K562 (cell line): ENCODE results near the gene EIF2S2. TPM values are rescaled to one million over a fixed set of nuclear protein-coding genes. Genes with fewer than 3 reads are reported as not detected.
"Not testable (repeated sequence)": the region's sequence is repeated elsewhere in the genome, so short reads cannot be mapped to it uniquely, and the experiment has no call there.

Experiments
- ATAC-seq: fragments of 200-7000 bp; cut with Tn5 transposase; 3 replicates; pipeline ENCODE4 v1.9.1; 2020; ENCODE audit warnings: moderate library complexity
- BruUV-seq: library from RNA; stranded (reverse); fragments of 400-500 nt; replicated peaks from 2 replicates; lab custom pipeline; 2021; lab: Mats Ljungman, UMichigan
- CTCF ChIA-PET: fragments of 300-600 bp; formaldehyde crosslinking; extraction: SDS; loops from one replicate; lab custom pipeline; 2021; ENCODE audit warnings: low intra/inter-chr PET ratio; lab: Yijun Ruan, JAX
- POLR2A ChIA-PET: fragments of 300-600, 350-650 bp; sonication (Branson Sonifier 250); formaldehyde crosslinking; extraction: SDS; loops from one replicate; lab custom pipeline; 2021; ENCODE audit warnings: antibody characterized with exemption, inconsistent platforms; lab: Yijun Ruan, JAX
- DNase-seq, 4 experiments: peaks; one replicate each; pipeline versions ENCODE4 v3.0.0 to v3.0.0-alpha.2; 2011 to 2018; ENCODE audit warnings: low spot score in 3 of 4, mixed read lengths in 3 of 4; ENCODE audit errors: extremely low read depth in 1 of 4
- FAIRE-seq: peaks from 2 replicates; lab custom pipeline; 2011; peaks lifted over from hg19 to GRCh38; lab: Jason Lieb, UNC
- H2AFZ ChIP-seq: 2 replicates; pipeline ENCODE4 v1.6.0; 2011; ENCODE audit warnings: low read depth, low read length, control low read depth, inconsistent platforms
- H3K27ac ChIP-seq: fragments of 200-600 bp; 3 replicates; pipeline ENCODE4 v1.8.0; 2011; ENCODE audit warnings: low read depth, mild to moderate bottlenecking, control low read depth, inconsistent platforms, low read length, moderate library complexity, mixed read lengths; ENCODE audit errors: extremely low read depth
- H3K27me3 ChIP-seq, 2 experiments: fragments of 300-600 bp in 1 of 2; 2 replicates in 1 of 2; 3 replicates in 1 of 2; pipeline versions ENCODE4 v1.6.0 to v1.8.0; 2011; ENCODE audit warnings: inconsistent platforms in 2 of 2, low read length in 2 of 2, mild to moderate bottlenecking in 1 of 2, mixed read lengths in 1 of 2, moderate library complexity in 1 of 2; ENCODE audit not compliant: control insufficient read depth in 2 of 2, insufficient read depth in 2 of 2
- H3K36me3 ChIP-seq: fragments of 300-600 bp; 3 replicates; pipeline ENCODE4 v1.8.0; 2011; ENCODE audit warnings: mild to moderate bottlenecking, low read length, inconsistent platforms; ENCODE audit not compliant: control insufficient read depth, insufficient read depth
- H3K4me1 ChIP-seq, 2 experiments: fragments of 200-600 bp in 1 of 2; replicated peaks in 1 of 2; 2 replicates in 1 of 2; 3 replicates in 1 of 2; pipeline versions ENCODE4 v1.5.1 to v1.8.0; 2011; ENCODE audit warnings: inconsistent platforms in 2 of 2, low read length in 2 of 2, mild to moderate bottlenecking in 1 of 2, mixed read lengths in 1 of 2, moderate library complexity in 1 of 2; ENCODE audit not compliant: control insufficient read depth in 2 of 2, insufficient read depth in 2 of 2
- H3K4me2 ChIP-seq: 2 replicates; pipeline ENCODE4 v1.6.1; 2011; ENCODE audit warnings: low read length, control low read depth, inconsistent platforms, mixed read lengths; ENCODE audit not compliant: insufficient read depth
- H3K4me3 ChIP-seq: fragments of 200-600 bp; sonication (generic), shearing (Covaris generic); 2 replicates; pipeline ENCODE4 v1.5.1; 2016; ENCODE audit warnings: control low read depth, inconsistent platforms
- H3K79me2 ChIP-seq: fragments of 200-600 bp; 3 replicates; pipeline ENCODE4 v1.8.0; 2011; ENCODE audit warnings: low read length, inconsistent platforms; ENCODE audit not compliant: control insufficient read depth, insufficient read depth
- H3K9ac ChIP-seq, 2 experiments: 2 replicates each; pipeline versions ENCODE4 v1.6.0 to v1.6.1; 2011; ENCODE audit warnings: low read depth in 2 of 2, low read length in 2 of 2, control low read depth in 1 of 2, inconsistent platforms in 1 of 2, mild to moderate bottlenecking in 1 of 2, mixed read lengths in 1 of 2; ENCODE audit not compliant: insufficient read depth in 1 of 2
- H3K9me1 ChIP-seq: one replicate; pipeline ENCODE4 v1.6.0; 2011; ENCODE audit warnings: inconsistent platforms, mild to moderate bottlenecking, low read length, moderate library complexity; ENCODE audit not compliant: control insufficient read depth, insufficient read depth
- H3K9me3 ChIP-seq: replicated peaks from 2 replicates; pipeline ENCODE4 v1.5.1; 2011; ENCODE audit warnings: low read depth, low read length, inconsistent platforms; ENCODE audit not compliant: control insufficient read depth, insufficient read depth
- H4K20me1 ChIP-seq: replicated peaks from 2 replicates; pipeline ENCODE4 v1.6.1; 2011; ENCODE audit warnings: low read length, inconsistent platforms, mixed read lengths; ENCODE audit not compliant: control insufficient read depth, insufficient read depth
- BDP1 ChIP-seq: IDR thresholded peaks from 3 replicates; pipeline ENCODE4 v1.6.1; 2011; ENCODE audit not compliant: insufficient read length, insufficient read depth
- CAMTA2 ChIP-seq: fragments of 250-450 bp; sonication (Bioruptor Pico); conservative IDR thresholded peaks from 2 replicates; pipeline ENCODE4 v1.5.1; 2022
- E2F8 ChIP-seq: fragments of 450-650 bp; IDR thresholded peaks from 2 replicates; pipeline ENCODE4 v1.7.1; 2018; ENCODE audit warnings: mild to moderate bottlenecking, low read depth; ENCODE audit not compliant: partially characterized antibody
- PHTF2 ChIP-seq: fragments of 250-450 bp; sonication (Bioruptor Pico); IDR thresholded peaks from 2 replicates; pipeline ENCODE4 v1.5.0; 2021; ENCODE audit warnings: mild to moderate bottlenecking
- RBBP5 ChIP-seq: fragments of 200-600 bp; sonication (generic); IDR thresholded peaks from 2 replicates; pipeline ENCODE4 v1.6.1; 2012; ENCODE audit warnings: borderline replicate concordance, mild to moderate bottlenecking, low read length, control low read depth, inconsistent platforms; ENCODE audit not compliant: insufficient read depth, poor library complexity, severe bottlenecking
- SAFB ChIP-seq: fragments of 200-400 bp; formaldehyde crosslinking; IDR thresholded peaks from 2 replicates; pipeline ENCODE4 v1.6.1; 2017; ENCODE audit warnings: low read depth, low read length, borderline replicate concordance
- SMC3 ChIP-seq: conservative IDR thresholded peaks from 2 replicates; pipeline ENCODE4 v1.6.1; 2011; ENCODE audit warnings: low read depth, low read length, improper control_type of control experiment; ENCODE audit not compliant: insufficient read depth
- TAL1 ChIP-seq: fragments of 450-650 bp; IDR thresholded peaks from 2 replicates; pipeline ENCODE4 v1.6.1; 2016; ENCODE audit warnings: mild to moderate bottlenecking
- TSC22D4 ChIP-seq: fragments of 450-650 bp; IDR thresholded peaks from 2 replicates; pipeline ENCODE4 v1.6.1; 2016; ENCODE audit warnings: missing genetic modification characterization, missing biosample characterization, control low read depth
- ZBTB33 ChIP-seq: sonication (generic); formaldehyde crosslinking; IDR thresholded peaks from 2 replicates; pipeline ENCODE4 v1.8.1; 2023; ENCODE audit warnings: mild to moderate bottlenecking, missing genetic modification reagents
- ZNF140 ChIP-seq: fragments of 250-450 bp; sonication (Bioruptor Pico); IDR thresholded peaks from 2 replicates; pipeline ENCODE4 v1.8.0; 2021; ENCODE audit warnings: moderate library complexity, mild to moderate bottlenecking, inconsistent platforms
- ZNF830 ChIP-seq: fragments of 250-450 bp; sonication (Bioruptor Pico); IDR thresholded peaks from 2 replicates; pipeline ENCODE4 v1.5.0; 2021; ENCODE audit warnings: mild to moderate bottlenecking
- WGBS: fragments of 100-300 bp; shearing (Covaris generic); methylation state at CpG from one replicate; pipeline ENCODE4 v1.1.6; 2016; ENCODE audit warnings: low coverage, mixed read lengths; ENCODE audit not compliant: insufficient coverage; ENCODE audit errors: missing lambda C conversion rate; 5-methylcytosine and 5-hydroxymethylcytosine counted together
- in situ Hi-C: fragments of 300-500 bp; cut with MboI; formaldehyde crosslinking; loops from 4 replicates; pipeline ENCODE4 v1.15.0; 2018; ENCODE audit warnings: inconsistent platforms, mixed read lengths
- intact Hi-C: fragments of 100-400 bp; cut with micrococcal nuclease; formaldehyde crosslinking; loops from 2 replicates; pipeline ENCODE4 v1.14.2; 2022
- polyA plus RNA-seq, 8 experiments: library from polyadenylated mRNA; depleted of rRNA in 4 of 8; stranded (reverse) in 5 of 8; unstranded in 3 of 8; fragments of >200 nt; fragmentation: Nextera tagmentation in 2 of 8; fragmentation: Illumina TruSeq in 1 of 8; extraction: Ambion mirVana in 2 of 8; extraction: Trizol in 1 of 8; gene quantifications; 2 replicates each; pipeline versions ENCODE4 v1.2.1 to v1.2.3, GENCODE V29; 2011 to 2014; ENCODE audit warnings: inconsistent platforms in 1 of 8, missing spikeins in 1 of 8
- total RNA-seq, 7 experiments: library from RNA; depleted of rRNA in 6 of 7; stranded (reverse); fragments of >200 nt in 6 of 7; fragmentation: Illumina TruSeq in 2 of 7; extraction: Trizol in 2 of 7; gene quantifications; 2 replicates each; pipeline versions ENCODE4 v1.2.1 to v1.2.3, GENCODE V29; 2011 to 2021; ENCODE audit warnings: low replicate concordance in 1 of 7

Gene EIF2S2
- total and polyA plus RNA-seq, 9 of the 15 experiments (the other 6 are each of a cell fraction or from before 2014, with no cell fraction given): 79.7 to 220 (median 154) TPM

- H3K9me3 ChIP-seq, H4K20me1 ChIP-seq, H3K79me2 ChIP-seq, H3K36me3 ChIP-seq, H3K4me3 ChIP-seq, ATAC-seq, H3K9ac ChIP-seq, H3K4me2 ChIP-seq, POLR2A ChIA-PET, DNase-seq, H2AFZ ChIP-seq, FAIRE-seq, H3K27me3 ChIP-seq, H3K9me1 ChIP-seq, in situ Hi-C loops, BruUV-seq, H3K27ac ChIP-seq, intact Hi-C loops, CTCF ChIA-PET: not testable (repeated sequence)
- H3K4me1 ChIP-seq: peaks cover 17 to 21% of the 10 kb centered on the region in 2 experiments
- WGBS: 47% methylated on average over 3 of the region's 26 CpGs
Observed at GRCh38 chr20:34132491-34132890, 20.4 kb upstream of the EIF2S2 start.

GRCh38 chr20:34131491-34131890 is 19.4 kb upstream of the EIF2S2 start:
- Histone ChIP-seq H3K9ac (no peak overlapping the region), H3K27ac (no peak overlapping the region), H4K20me1 (no peaks in the 10 kb centered on the region), H3K4me3 (no peak overlapping the region), H3K79me2 (no peaks in the 10 kb centered on the region), H3K4me1 (peaks cover 17 to 19% of the 10 kb centered on the region in 2 experiments), H3K9me1 (no peaks in the 10 kb centered on the region), H3K27me3 (no peaks in the 10 kb centered on the region), H2AFZ (no peak overlapping the region), H3K4me2 (no peak overlapping the region), H3K9me3 (no peaks in the 10 kb centered on the region), H3K36me3 (no peaks in the 10 kb centered on the region)
- FAIRE-seq (no peak), ATAC-seq (no peak), DNase-seq (no peak)
- 13% methylated on average over 4 of the region's 4 CpGs for WGBS
- intact Hi-C loops (no loop called here), in situ Hi-C loops (no loop called here)
- CTCF ChIA-PET: no interaction called here
- no TSS peak for BruUV-seq
- POLR2A ChIA-PET: no interaction called here
- no peak for TF ChIP-seq PHTF2
- no peak for TF ChIP-seq CAMTA2 (CRISPR knock-in tag)
- TF ChIP-seq TAL1: no peak
- TF ChIP-seq RBBP5: no peak
- no peak for TF ChIP-seq ZBTB33 (CRISPR knock-in tag)
- TF ChIP-seq SAFB: no peak
- TF ChIP-seq BDP1: no peak
- TF ChIP-seq ZNF140 (CRISPR knock-in tag): no peak
- TF ChIP-seq TSC22D4: no peak
- no peak for TF ChIP-seq E2F8
- no peak for TF ChIP-seq ZNF830 (CRISPR knock-in tag)
- no peak for TF ChIP-seq SMC3
